IMR-90 (cell line): ENCODE data around the gene RAX2. TPM values are rescaled to one million over a fixed set of nuclear protein-coding genes. Genes with fewer than 3 reads are reported as not detected.
A peak's percentile ranks its signal among the peaks of the same experiment; 100 is the strongest.

Experiments
- ATAC-seq: fragments of 200-7000 bp; cut with Tn5 transposase; 2 replicates; pipeline ENCODE4 v1.9.1; 2020; ENCODE audit warnings: low read depth, mild to moderate bottlenecking, moderate library complexity
- BruUV-seq: library from RNA; stranded (reverse); fragments of 400-500 nt; replicated peaks from 2 replicates; lab custom pipeline; 2021; lab: Mats Ljungman, UMichigan
- CTCF ChIA-PET: fragments of 300-600 bp; formaldehyde crosslinking; extraction: SDS; loops from one replicate; lab custom pipeline; 2021; ENCODE audit warnings: antibody characterized with exemption; lab: Yijun Ruan, JAX
- POLR2A ChIA-PET: fragments of 300-600 bp; sonication (Branson Sonifier 250); formaldehyde crosslinking; loops from one replicate; lab custom pipeline; 2022; ENCODE audit warnings: antibody characterized with exemption; ENCODE audit not compliant: unreplicated experiment; lab: Charles Lee
- DNase-seq: peaks from one replicate; pipeline ENCODE4 v3.0.0; 2013
- H2AFZ ChIP-seq: replicated peaks from 2 replicates; pipeline ENCODE3; 2013; ENCODE audit warnings: low read length, mild to moderate bottlenecking; ENCODE audit not compliant: poor library complexity
- H2AK5ac ChIP-seq: 2 replicates; pipeline ENCODE4 v1.6.1; 2013; ENCODE audit warnings: low read depth, low read length, inconsistent platforms
- H2AK9ac ChIP-seq: replicated peaks from 2 replicates; pipeline ENCODE3; 2013; ENCODE audit warnings: mild to moderate bottlenecking, low read depth, low read length, moderate library complexity; ENCODE audit not compliant: poor library complexity
- H2BK120ac ChIP-seq: 2 replicates; pipeline ENCODE4 v1.6.1; 2013; ENCODE audit warnings: low read depth, low read length, inconsistent platforms
- H2BK15ac ChIP-seq: 3 replicates; pipeline ENCODE4 v1.6.1; 2013; ENCODE audit warnings: low read depth, low read length, inconsistent platforms
- H2BK20ac ChIP-seq: 2 replicates; pipeline ENCODE4 v1.6.1; 2013; ENCODE audit warnings: low read depth, mild to moderate bottlenecking, inconsistent platforms, low read length, moderate library complexity
- H2BK5ac ChIP-seq: 2 replicates; pipeline ENCODE4 v1.6.1; 2013; ENCODE audit warnings: mild to moderate bottlenecking, low read depth, low read length, inconsistent platforms; ENCODE audit not compliant: poor library complexity, severe bottlenecking
- H3K14ac ChIP-seq: replicated peaks from 2 replicates; pipeline ENCODE4 v1.6.1; 2013; ENCODE audit warnings: low read depth, low read length, inconsistent platforms
- H3K18ac ChIP-seq: 2 replicates; pipeline ENCODE4 v1.6.1; 2013; ENCODE audit warnings: low read depth, low read length, control low read depth
- H3K23ac ChIP-seq: 2 replicates; pipeline ENCODE4 v1.6.1; 2013; ENCODE audit warnings: low read depth, low read length, inconsistent platforms
- H3K27ac ChIP-seq: 2 replicates; pipeline ENCODE4 v1.5.1; 2013; ENCODE audit warnings: mild to moderate bottlenecking, control low read depth, low read length; ENCODE audit not compliant: insufficient read depth
- H3K27me3 ChIP-seq: 2 replicates; pipeline ENCODE4 v1.6.1; 2013; ENCODE audit warnings: low read length; ENCODE audit not compliant: control insufficient read depth, insufficient read depth
- H3K36me3 ChIP-seq: 2 replicates; pipeline ENCODE4 v1.6.1; 2013; ENCODE audit warnings: low read length, mixed read lengths; ENCODE audit not compliant: control insufficient read depth, insufficient read depth
- H3K4ac ChIP-seq: 2 replicates; pipeline ENCODE4 v1.6.1; 2013; ENCODE audit warnings: low read depth, low read length, inconsistent platforms
- H3K4me1 ChIP-seq: 2 replicates; pipeline ENCODE4 v1.6.1; 2013; ENCODE audit warnings: low read length, mixed read lengths; ENCODE audit not compliant: control insufficient read depth, insufficient read depth
- H3K4me2 ChIP-seq: 2 replicates; pipeline ENCODE4 v1.6.1; 2013; ENCODE audit warnings: low read depth, mild to moderate bottlenecking, control low read depth, low read length, moderate library complexity
- H3K4me3 ChIP-seq: 2 replicates; pipeline ENCODE4 v1.5.1; 2013; ENCODE audit warnings: low read depth, mild to moderate bottlenecking, control low read depth, low read length, moderate library complexity; ENCODE audit not compliant: insufficient read depth
- H3K56ac ChIP-seq: 2 replicates; pipeline ENCODE4 v1.6.1; 2013; ENCODE audit warnings: low read length, inconsistent platforms; ENCODE audit not compliant: insufficient read depth; ENCODE audit errors: extremely low read depth
- H3K79me1 ChIP-seq, 2 experiments: 2 replicates each; pipeline ENCODE4 v1.6.1; 2013; ENCODE audit warnings: low read length in 2 of 2, inconsistent platforms in 1 of 2, low read depth in 1 of 2
- H3K9ac ChIP-seq: 2 replicates; pipeline ENCODE4 v1.6.1; 2013; ENCODE audit warnings: low read depth, low read length, control low read depth
- H3K9me1 ChIP-seq: 2 replicates; pipeline ENCODE4 v1.6.1; 2013; ENCODE audit warnings: low read length, inconsistent platforms; ENCODE audit not compliant: insufficient read depth
- H3K9me3 ChIP-seq: 2 replicates; pipeline ENCODE4 v1.6.1; 2013; ENCODE audit warnings: low read length; ENCODE audit not compliant: control insufficient read depth, insufficient read depth
- H4K20me1 ChIP-seq: 2 replicates; pipeline ENCODE4 v1.6.1; 2013; ENCODE audit warnings: low read length, inconsistent platforms; ENCODE audit not compliant: insufficient read depth
- H4K5ac ChIP-seq: 2 replicates; pipeline ENCODE4 v1.6.1; 2013; ENCODE audit warnings: mild to moderate bottlenecking, low read depth, low read length, control low read depth
- H4K8ac ChIP-seq, 2 experiments: 2 replicates each; pipeline ENCODE4 v1.6.1; 2013; ENCODE audit warnings: low read depth in 2 of 2, low read length in 2 of 2, control low read depth in 1 of 2, inconsistent platforms in 1 of 2
- H4K91ac ChIP-seq: 2 replicates; pipeline ENCODE4 v1.6.1; 2013; ENCODE audit warnings: low read depth, low read length, inconsistent platforms; ENCODE audit not compliant: insufficient read depth
- CTCF ChIP-seq: conservative IDR thresholded peaks from 2 replicates; pipeline ENCODE4 v1.5.1; 2012; ENCODE audit warnings: mild to moderate bottlenecking, low read depth, low read length, improper control_type of control experiment
- RCOR1 ChIP-seq: IDR thresholded peaks from 2 replicates; pipeline ENCODE4 v1.6.1; 2012; ENCODE audit warnings: mild to moderate bottlenecking, low read length, improper control_type of control experiment; ENCODE audit not compliant: insufficient replicate concordance
- WGBS, 2 experiments: methylation state at CpG; one replicate each; pipeline versions ENCODE4 v1.1.5 to v1.1.7; 2013; ENCODE audit warnings: missing lambda C conversion rate in 2 of 2; ENCODE audit not compliant: insufficient read length in 1 of 2; ENCODE audit errors: extremely low coverage in 2 of 2; 5-methylcytosine and 5-hydroxymethylcytosine counted together
- dilution Hi-C: fragments of 300-500 bp; cut with HindIII; formaldehyde crosslinking; loops from one replicate; pipeline ENCODE4 v1.14.3; 2018; ENCODE audit warnings: low sequenced_read_pairs; ENCODE audit not compliant: unreplicated experiment
- in situ Hi-C: fragments of 300-500 bp; cut with MboI; formaldehyde crosslinking; loops from 3 replicates; pipeline ENCODE4 v1.14.3; 2019; ENCODE audit warnings: low sequenced_read_pairs, inconsistent platforms, mixed read lengths
- intact Hi-C: fragments of 100-400 bp; cut with micrococcal nuclease; formaldehyde crosslinking; loops from 2 replicates; pipeline ENCODE4 v1.10.0; 2022
- polyA plus RNA-seq, 3 experiments: library from polyadenylated mRNA; depleted of rRNA; stranded (reverse); fragments of >200 nt; gene quantifications; 2 replicates each; pipeline ENCODE4 v1.2.3, GENCODE V29; 2012; ENCODE audit warnings: low replicate concordance in 1 of 3
- total RNA-seq: library from RNA; depleted of rRNA; stranded (reverse); fragments of >200 nt; gene quantifications from 2 replicates; pipeline ENCODE4 v1.2.3, GENCODE V29; 2012

The RAX2 gene
- total and polyA plus RNA-seq, 2 of the 4 experiments (the other 2 are of a cell fraction) = not detected

GRCh38 chr19:3783660-3784584 lies 11.9 kb upstream of the RAX2 start:
- no TSS peak for BruUV-seq
- H2AK9ac ChIP-seq = no peak overlapping the region
- no peak overlapping the region for H3K9ac ChIP-seq
- DNase-seq = no peak
- intact Hi-C loops (no loop called here), dilution Hi-C loops (no loop called here), in situ Hi-C loops (no loop called here)
- H4K20me1 ChIP-seq = no peaks in the 10 kb centered on the region
- H3K36me3 ChIP-seq = no peaks in the 10 kb centered on the region
- H3K4me3 ChIP-seq = no peak overlapping the region
- ChIA-PET CTCF (no interaction called here), POLR2A (no interaction called here)
- no peak overlapping the region for H3K4me2 ChIP-seq
- no peak overlapping the region for H2BK20ac ChIP-seq
- H4K8ac ChIP-seq = no peak overlapping the region
- no peak overlapping the region for H3K18ac ChIP-seq
- H3K4me1 ChIP-seq = no peaks in the 10 kb centered on the region
- peaks cover 24% of the 10 kb centered on the region for H3K9me3 ChIP-seq
- H3K27me3 ChIP-seq = peaks cover 21% of the 10 kb centered on the region
- 56% methylated on average over 18 of the region's 49 CpGs; no CpG with 5 or more reads in 1 of the 2 experiments for WGBS, 2 experiments
- no peak overlapping the region for H2BK5ac ChIP-seq
- H3K23ac ChIP-seq = no peak overlapping the region
- H3K4ac ChIP-seq = no peak overlapping the region
- H3K9me1 ChIP-seq = no peaks in the 10 kb centered on the region
- H3K27ac ChIP-seq = no peak overlapping the region
- no peaks in the 10 kb centered on the region for H3K79me1 ChIP-seq
- no peak for ATAC-seq
- no peak overlapping the region for H4K5ac ChIP-seq
- H2BK120ac ChIP-seq = no peak overlapping the region
- H2AK5ac ChIP-seq = no peak overlapping the region
- no peak overlapping the region for H2AFZ ChIP-seq
- H3K56ac ChIP-seq = no peak overlapping the region
- H3K14ac ChIP-seq = no peak overlapping the region
- no peak for TF ChIP-seq RCOR1
- TF ChIP-seq CTCF = 0 out of 2 replicates have a peak, but pooled peaks have one; percentile 8
- no peak overlapping the region for H4K91ac ChIP-seq
- no peak overlapping the region for H2BK15ac ChIP-seq
